ENCODE results near the gene DNMT3A. TPM values are rescaled to one million over a fixed set of nuclear protein-coding genes. Genes with fewer than 3 reads are reported as not detected.

DNMT3A gene
- total RNA-seq, 1 experiment from 2014 or later = 12.2 TPM

DNA sequence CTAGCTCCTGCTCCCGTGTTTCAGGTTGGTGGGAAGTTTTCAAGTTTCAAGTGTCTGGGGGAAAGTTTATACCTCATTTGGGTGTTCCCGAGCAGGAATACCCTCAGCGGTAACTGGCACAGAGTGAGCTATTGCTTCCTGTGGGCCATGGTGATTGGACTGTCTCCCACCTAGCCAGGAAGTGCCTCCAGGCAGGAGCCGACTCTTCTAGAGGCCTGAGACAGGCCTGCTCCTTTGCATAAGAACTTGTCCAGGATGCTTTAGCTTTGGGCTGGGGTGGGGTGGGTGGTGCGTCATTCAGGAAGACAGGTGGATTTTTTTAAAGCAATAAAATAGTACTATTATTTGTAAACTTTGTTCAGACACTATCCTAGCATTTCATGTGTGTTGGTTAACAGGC is 23.5 kb upstream of the DNMT3A start:
- TF ChIP-seq EZH2phosphoT487 (IDR thresholded peaks at IDR 0.05; ENCODE audit: borderline replicate concordance, low read length) = no peak
- no peak for TF ChIP-seq EZH2 (IDR thresholded peaks at IDR 0.05; ENCODE audit: low read length, unreplicated experiment)
- TF ChIP-seq, protein P1, sequence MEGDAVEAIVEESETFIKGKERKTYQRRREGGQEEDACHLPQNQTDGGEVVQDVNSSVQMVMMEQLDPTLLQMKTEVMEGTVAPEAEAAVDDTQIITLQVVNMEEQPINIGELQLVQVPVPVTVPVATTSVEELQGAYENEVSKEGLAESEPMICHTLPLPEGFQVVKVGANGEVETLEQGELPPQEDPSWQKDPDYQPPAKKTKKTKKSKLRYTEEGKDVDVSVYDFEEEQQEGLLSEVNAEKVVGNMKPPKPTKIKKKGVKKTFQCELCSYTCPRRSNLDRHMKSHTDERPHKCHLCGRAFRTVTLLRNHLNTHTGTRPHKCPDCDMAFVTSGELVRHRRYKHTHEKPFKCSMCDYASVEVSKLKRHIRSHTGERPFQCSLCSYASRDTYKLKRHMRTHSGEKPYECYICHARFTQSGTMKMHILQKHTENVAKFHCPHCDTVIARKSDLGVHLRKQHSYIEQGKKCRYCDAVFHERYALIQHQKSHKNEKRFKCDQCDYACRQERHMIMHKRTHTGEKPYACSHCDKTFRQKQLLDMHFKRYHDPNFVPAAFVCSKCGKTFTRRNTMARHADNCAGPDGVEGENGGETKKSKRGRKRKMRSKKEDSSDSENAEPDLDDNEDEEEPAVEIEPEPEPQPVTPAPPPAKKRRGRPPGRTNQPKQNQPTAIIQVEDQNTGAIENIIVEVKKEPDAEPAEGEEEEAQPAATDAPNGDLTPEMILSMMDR (conservative IDR thresholded peaks at IDR 0.05; ENCODE audit: low read depth, low read length) = no peak
- Histone ChIP-seq H3K4me1 (ENCODE audit: insufficient read depth, low read length) (peaks cover 22% of the 10 kb centered on the region), H3K9me2 (replicated peaks; ENCODE audit: low read length) (no peaks in the 10 kb centered on the region), H3K4me2 (ENCODE audit: low read length) (peak overlapping the region; percentile 49), H2AFZ (ENCODE audit: low read length) (peak overlapping the region; percentile 27), H3K36me3 (ENCODE audit: low read depth, low read length) (no peaks in the 10 kb centered on the region), H3K27me3 (ENCODE audit: low read length) (no peaks in the 10 kb centered on the region), H3K27ac (ENCODE audit: low read length) (peak overlapping the region; percentile 47), H3F3A (ENCODE audit: low read length, unreplicated experiment) (no peaks in the 10 kb centered on the region), H3K9me3 (ENCODE audit: low read length) (no peaks in the 10 kb centered on the region), H3K4me3 (ENCODE audit: low read length) (no peak overlapping the region), H3K79me2 (ENCODE audit: low read length) (no peaks in the 10 kb centered on the region), H4K20me1 (ENCODE audit: low read length) (no peaks in the 10 kb centered on the region), H3K9ac (ENCODE audit: low read length) (no peak overlapping the region)
- CTCF ChIA-PET = no interaction called here
- ATAC-seq = peak; percentile 34
- POLR2A ChIA-PET (ENCODE audit: unreplicated experiment) = no interaction called here
- no TSS peak for BruUV-seq (replicated peaks)
- DNase-seq = peak; percentile 69
- intact Hi-C loops (cut with micrococcal nuclease) = no loop called here

DNA sequence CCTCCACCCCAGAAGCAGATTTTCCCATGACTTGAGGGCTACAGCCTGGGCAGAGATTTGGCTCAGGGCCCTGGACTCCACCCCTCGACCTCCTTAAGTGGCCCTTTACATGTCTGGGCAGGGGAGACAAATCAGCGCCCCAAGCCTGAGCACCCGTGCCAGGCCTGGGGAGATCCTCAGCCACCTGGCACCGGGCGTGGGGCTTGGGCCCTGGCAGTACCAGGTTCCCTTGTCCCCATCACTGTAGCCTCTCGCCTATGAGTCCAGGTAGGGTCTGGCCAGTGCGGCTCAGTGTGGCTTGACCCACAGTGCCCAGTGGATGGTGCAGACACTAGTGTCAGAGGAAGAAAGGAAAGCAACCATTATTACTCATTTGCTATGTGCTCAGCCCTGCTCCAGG is 22.0 kb upstream of the DNMT3A start:
- peaks cover 22% of the 10 kb centered on the region for H3K4me1 ChIP-seq (ENCODE audit: insufficient read depth, low read length)
- ChIA-PET POLR2A (ENCODE audit: unreplicated experiment) (no interaction called here), CTCF (interaction anchor here (0.6 kb wide), 1 partner anchor 881 kb away, joined by 4 read pairs; no protein-coding TSS in a partner anchor)
- no peaks in the 10 kb centered on the region for H3K79me2 ChIP-seq (ENCODE audit: low read length)
- H3K9me3 ChIP-seq (ENCODE audit: low read length) = no peaks in the 10 kb centered on the region
- ATAC-seq = no peak
- no peaks in the 10 kb centered on the region for H4K20me1 ChIP-seq (ENCODE audit: low read length)
- no peak overlapping the region for H2AFZ ChIP-seq (ENCODE audit: low read length)
- no peaks in the 10 kb centered on the region for H3K27me3 ChIP-seq (ENCODE audit: low read length)
- no peaks in the 10 kb centered on the region for H3K9me2 ChIP-seq (replicated peaks; ENCODE audit: low read length)
- intact Hi-C loops (cut with micrococcal nuclease) = loop anchor here (5.0 kb wide), 1 partner anchor 204 kb away; no protein-coding TSS in a partner anchor
- H3F3A ChIP-seq (ENCODE audit: low read length, unreplicated experiment) = no peaks in the 10 kb centered on the region
- H3K9ac ChIP-seq (ENCODE audit: low read length) = no peak overlapping the region
- H3K27ac ChIP-seq (ENCODE audit: low read length) = no peak overlapping the region
- no peak overlapping the region for H3K4me2 ChIP-seq (ENCODE audit: low read length)
- no TSS peak for BruUV-seq (replicated peaks)
- no peak for DNase-seq
- H3K4me3 ChIP-seq (ENCODE audit: low read length) = no peak overlapping the region
- H3K36me3 ChIP-seq (ENCODE audit: low read depth, low read length) = no peaks in the 10 kb centered on the region
- TF ChIP-seq EZH2phosphoT487 (IDR thresholded peaks at IDR 0.05; ENCODE audit: borderline replicate concordance, low read length) (no peak), EZH2 (IDR thresholded peaks at IDR 0.05; ENCODE audit: low read length, unreplicated experiment) (no peak)
- TF ChIP-seq, protein P1 (conservative IDR thresholded peaks at IDR 0.05; ENCODE audit: low read depth, low read length) = no peak

DNA sequence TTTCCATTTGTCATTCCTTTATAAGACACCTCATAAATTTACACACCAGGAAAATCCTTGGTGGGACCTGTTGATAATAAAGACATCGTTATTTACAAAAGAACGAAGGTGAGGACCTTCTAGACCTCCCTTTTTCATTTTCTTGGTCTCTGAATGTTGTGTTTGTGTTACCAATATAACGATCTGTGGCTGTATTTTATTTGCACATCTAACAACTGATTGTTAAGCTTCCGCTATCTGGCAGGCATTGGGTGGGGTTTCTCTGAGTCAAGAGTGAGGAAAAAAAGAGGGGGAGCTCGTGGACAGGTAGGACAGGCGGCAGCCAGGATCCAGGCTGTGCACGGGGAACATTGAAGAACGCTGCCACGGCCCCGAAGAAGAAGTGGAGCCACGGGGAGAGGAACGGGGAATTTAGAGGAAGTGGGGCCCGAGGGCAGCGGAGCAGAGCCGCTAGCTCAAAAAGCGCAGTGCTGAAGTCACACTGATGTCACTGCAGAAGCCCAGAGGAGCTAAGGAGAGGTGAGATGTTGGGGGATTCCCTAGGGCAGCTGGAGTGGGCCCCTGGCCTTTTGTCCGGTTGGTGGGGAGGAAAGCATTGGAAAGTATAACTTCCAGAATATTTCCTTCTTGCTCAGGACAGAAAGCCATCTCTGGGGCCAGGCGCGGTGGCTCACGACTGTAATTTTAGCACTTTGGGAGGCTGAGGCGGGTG is 20.9 kb upstream of the DNMT3A start:
- H3K4me1 ChIP-seq (ENCODE audit: insufficient read depth, low read length) = peaks cover 22% of the 10 kb centered on the region
- H3K27me3 ChIP-seq (ENCODE audit: low read length) = no peaks in the 10 kb centered on the region
- no peaks in the 10 kb centered on the region for H3F3A ChIP-seq (ENCODE audit: low read length, unreplicated experiment)
- ATAC-seq (peak; percentile 25), DNase-seq (peak; percentile 23)
- POLR2A ChIA-PET (ENCODE audit: unreplicated experiment) = interaction anchor here (0.9 kb wide), 1 partner anchor 9 kb away, joined by 5 read pairs; no protein-coding TSS in a partner anchor
- no peaks in the 10 kb centered on the region for H3K79me2 ChIP-seq (ENCODE audit: low read length)
- peak overlapping the region; percentile 69 for H3K4me3 ChIP-seq (ENCODE audit: low read length)
- no peak for TF ChIP-seq EZH2 (IDR thresholded peaks at IDR 0.05; ENCODE audit: low read length, unreplicated experiment)
- TF ChIP-seq EZH2phosphoT487 (IDR thresholded peaks at IDR 0.05; ENCODE audit: borderline replicate concordance, low read length) = no peak
- TF ChIP-seq, protein P1 (conservative IDR thresholded peaks at IDR 0.05; ENCODE audit: low read depth, low read length) = no peak
- no peaks in the 10 kb centered on the region for H3K9me2 ChIP-seq (replicated peaks; ENCODE audit: low read length)
- H4K20me1 ChIP-seq (ENCODE audit: low read length) = no peaks in the 10 kb centered on the region
- H3K36me3 ChIP-seq (ENCODE audit: low read depth, low read length) = no peaks in the 10 kb centered on the region
- no peaks in the 10 kb centered on the region for H3K9me3 ChIP-seq (ENCODE audit: low read length)
- H3K9ac ChIP-seq (ENCODE audit: low read length) = peak overlapping the region; percentile 38
- CTCF ChIA-PET = interaction anchor here (0.5 to 1.4 kb wide), 15 partner anchors 14 to 474 kb away, joined by 3 to 20 read pairs (median 6); no protein-coding TSS in a partner anchor
- H3K27ac ChIP-seq (ENCODE audit: low read length) = no peak overlapping the region
- TSS peak; percentile 77 for BruUV-seq (replicated peaks)
- peak overlapping the region; percentile 91 for H3K4me2 ChIP-seq (ENCODE audit: low read length)
- intact Hi-C loops (cut with micrococcal nuclease) = loop anchor here (1.0 to 5.0 kb wide), 2 partner anchors 160 to 205 kb away; no protein-coding TSS in a partner anchor
- peak overlapping the region; percentile 94 for H2AFZ ChIP-seq (ENCODE audit: low read length)

All from PC-3 (cell line).